ENCODE measurements around the gene NUTF2.

Gene NUTF2

DNA sequence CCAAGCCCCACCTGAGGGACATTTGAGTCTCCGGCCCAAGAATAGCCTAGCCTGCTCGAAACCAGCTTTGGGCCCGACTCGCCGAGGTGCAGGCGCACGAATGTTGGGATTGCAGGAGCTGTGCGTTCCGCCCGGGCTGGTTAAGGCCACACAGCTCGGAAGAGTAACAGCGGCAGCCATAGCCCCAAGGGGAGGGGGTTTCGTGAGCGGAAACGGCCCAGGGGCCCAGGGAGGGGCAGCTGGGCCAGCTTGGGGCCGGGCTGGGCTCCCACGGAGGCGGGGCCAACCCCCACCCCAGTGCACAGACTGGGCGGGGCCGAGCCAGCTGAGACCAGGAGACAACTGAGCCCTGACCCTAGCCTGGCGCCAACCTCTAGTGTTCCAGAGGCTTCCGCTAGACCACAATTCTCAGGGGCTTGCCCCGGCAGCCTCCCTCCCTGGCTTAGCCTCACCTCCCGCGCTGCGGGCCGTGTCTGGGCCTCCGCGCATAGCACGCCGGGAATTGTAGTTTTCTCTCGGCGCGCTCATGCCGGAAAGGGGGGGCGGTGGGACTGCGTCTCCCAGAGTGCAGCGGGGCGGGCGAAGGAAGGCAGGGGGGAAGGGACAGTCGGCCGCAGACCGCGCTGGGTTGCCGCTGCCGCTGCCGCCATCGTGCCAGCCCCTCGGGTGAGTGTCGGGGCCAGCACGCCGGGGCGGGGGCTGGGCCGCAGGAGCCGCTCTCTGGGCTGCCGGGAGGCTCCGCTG is at the start of gene NUTF2:
Gene NUTF2 (plus strand): TSS at position 614 of the 744 bp plus-strand sequence. CDS start 18,198 bp downstream, outside the sequence.
- FAIRE-seq (peak; percentile 65), DNase-seq (ENCODE audit: low spot score) (peak; percentile 93)

DNA sequence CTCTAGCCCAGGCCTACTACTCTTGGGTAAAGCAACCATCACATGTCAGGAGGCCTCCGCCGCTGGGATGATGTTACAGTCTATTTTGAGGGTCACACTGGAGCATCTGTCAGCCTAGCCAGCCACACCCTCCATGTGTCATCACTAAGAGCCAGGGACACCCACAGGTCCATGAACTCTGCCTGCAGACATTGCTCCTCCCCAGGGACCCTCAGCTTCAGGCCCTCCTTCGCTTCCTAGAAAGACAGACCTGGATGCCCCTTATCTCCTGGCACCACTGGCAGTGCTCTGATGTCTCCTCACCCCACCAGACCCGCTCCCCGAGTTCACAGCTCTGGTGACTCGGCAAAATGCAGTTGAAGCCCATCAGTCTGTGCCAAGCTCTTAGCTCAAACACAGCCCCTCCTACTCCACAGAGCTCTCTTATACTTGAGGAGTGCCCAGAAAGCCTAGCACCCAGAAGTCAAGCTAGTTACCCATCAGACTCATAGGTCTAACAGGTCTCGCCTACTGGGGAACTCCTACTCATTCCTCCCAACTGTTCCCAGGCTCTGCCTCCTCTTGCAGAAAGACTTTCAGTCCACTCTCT is 46.3 kb upstream of the NUTF2 start:
- no peak for DNase-seq (ENCODE audit: low spot score)
- no peak for FAIRE-seq

GRCh38 chr16:67801241-67801640 is 45.5 kb upstream of the NUTF2 start:
- DNase-seq (ENCODE audit: low spot score) = no peak
- no peak for FAIRE-seq

GRCh38 chr16:67801883-67802282 is 44.9 kb upstream of the NUTF2 start:
- no peak for FAIRE-seq
- DNase-seq (ENCODE audit: low spot score) = no peak

DNA sequence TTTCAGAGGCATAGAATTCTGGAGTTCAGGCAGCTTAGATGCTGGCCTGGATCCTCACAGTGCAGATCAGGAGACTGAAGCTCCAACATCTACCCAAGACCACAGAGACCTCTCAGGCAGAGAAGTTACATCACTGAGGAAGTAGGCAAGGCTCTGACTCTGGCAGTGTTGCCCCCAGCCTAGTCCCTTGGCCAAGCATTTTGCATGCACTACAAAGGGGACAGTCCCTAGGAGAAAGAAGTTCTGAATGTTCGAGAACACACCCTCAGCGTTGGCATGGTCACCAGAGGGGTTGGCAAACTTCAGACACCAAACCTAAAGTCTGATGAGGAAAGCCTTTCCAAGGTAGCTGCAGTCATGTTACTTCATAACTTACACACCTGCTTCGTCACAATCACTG is 42.8 kb upstream of the NUTF2 start:
- DNase-seq (ENCODE audit: low spot score) = no peak
- FAIRE-seq = no peak

GRCh38 chr16:67804853-67805542 is 41.7 kb upstream of the NUTF2 start:
- FAIRE-seq (no peak), DNase-seq (ENCODE audit: low spot score) (no peak)

DNA sequence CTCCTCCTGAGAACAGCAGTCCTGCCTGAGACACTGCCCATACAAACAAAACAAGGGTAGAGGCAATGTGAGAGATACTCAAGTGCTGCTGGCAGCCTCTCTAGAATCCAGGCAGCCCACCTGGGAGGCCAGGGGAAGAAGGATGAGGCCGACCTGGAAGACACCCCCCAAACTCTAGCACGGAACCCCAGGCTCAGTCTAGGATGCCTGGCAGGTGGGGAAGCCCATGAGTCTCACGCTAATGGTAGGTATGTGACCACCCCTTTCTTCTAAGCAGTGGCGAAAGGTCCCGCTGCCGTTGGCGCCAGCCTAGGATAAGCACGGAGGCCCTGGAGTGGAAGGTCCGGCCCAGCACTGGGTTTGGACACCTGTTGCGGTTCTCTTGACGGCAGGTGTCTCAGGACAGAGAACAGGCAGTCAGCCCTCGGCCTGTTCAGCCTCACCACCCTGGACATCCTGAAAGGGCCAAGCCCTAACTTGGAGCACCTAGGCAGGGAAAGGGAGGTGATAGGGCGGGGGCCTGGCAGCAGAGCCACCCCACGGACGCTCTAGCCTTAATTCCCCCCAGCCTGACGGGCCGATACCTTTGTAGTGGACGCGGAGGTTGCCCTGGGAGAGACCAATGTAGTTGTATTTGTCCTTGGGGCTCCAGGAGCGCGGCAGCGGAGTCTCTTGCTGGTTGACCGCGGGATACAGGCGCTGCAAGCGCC is 40.9 kb upstream of the NUTF2 start:
- FAIRE-seq (no peak), DNase-seq (ENCODE audit: low spot score) (no peak)

- FAIRE-seq = peak; percentile 85
- peak; percentile 99 for DNase-seq (ENCODE audit: low spot score)
Observed at GRCh38 chr16:67806428-67807147, 40.1 kb upstream of the NUTF2 start, which contains the start of the genes RANBP10 and TSNAXIP1. Gene RANBP10 (minus strand): TSS chr16:67806560. CDS start chr16:67806536, 24 bp downstream. Gene TSNAXIP1 (plus strand): TSS chr16:67806889. CDS start chr16:67807150, 261 bp downstream.

DNA sequence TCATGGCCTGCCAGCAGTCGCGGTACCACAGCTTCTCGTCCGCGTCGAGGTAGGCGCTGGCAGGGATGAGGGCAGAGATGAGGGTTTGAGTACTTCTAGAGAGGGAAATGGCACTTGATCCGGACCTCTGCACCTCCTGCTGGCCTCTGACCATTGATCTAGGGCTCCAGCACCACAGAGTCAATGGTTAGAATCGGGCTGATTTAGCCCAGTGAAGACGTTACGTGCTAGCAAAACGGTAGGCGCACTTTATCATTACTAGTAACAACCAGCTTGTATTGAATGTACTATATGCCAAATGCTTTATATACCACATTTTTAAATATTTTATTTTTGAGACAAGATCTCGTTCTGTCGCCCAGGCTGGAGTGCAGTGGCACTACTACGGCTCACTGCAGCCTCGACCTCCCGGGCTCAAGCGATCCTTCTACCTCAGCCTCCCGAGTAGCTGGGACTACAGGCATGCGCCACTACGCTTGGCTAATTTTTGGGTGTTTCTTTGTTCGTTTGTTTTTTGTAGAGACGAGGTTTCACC is 39.5 kb upstream of the NUTF2 start:
- FAIRE-seq (no peak), DNase-seq (ENCODE audit: low spot score) (no peak)

- DNase-seq (ENCODE audit: low spot score) (no peak), FAIRE-seq (no peak)
Observed at GRCh38 chr16:67811899-67812298, 34.8 kb upstream of the NUTF2 start.

- FAIRE-seq (no peak), DNase-seq (ENCODE audit: low spot score) (no peak)
Observed at GRCh38 chr16:67814567-67814966, 32.2 kb upstream of the NUTF2 start.

- DNase-seq (ENCODE audit: low spot score) = no peak
- FAIRE-seq = no peak
Observed at GRCh38 chr16:67820608-67821259, 26.0 kb upstream of the NUTF2 start.

GRCh38 chr16:67822511-67822910 is 24.2 kb upstream of the NUTF2 start:
- DNase-seq (ENCODE audit: low spot score) = no peak
- FAIRE-seq = no peak

- FAIRE-seq (no peak), DNase-seq (ENCODE audit: low spot score) (no peak)
Observed at GRCh38 chr16:67825119-67825518, 21.6 kb upstream of the NUTF2 start.

DNA sequence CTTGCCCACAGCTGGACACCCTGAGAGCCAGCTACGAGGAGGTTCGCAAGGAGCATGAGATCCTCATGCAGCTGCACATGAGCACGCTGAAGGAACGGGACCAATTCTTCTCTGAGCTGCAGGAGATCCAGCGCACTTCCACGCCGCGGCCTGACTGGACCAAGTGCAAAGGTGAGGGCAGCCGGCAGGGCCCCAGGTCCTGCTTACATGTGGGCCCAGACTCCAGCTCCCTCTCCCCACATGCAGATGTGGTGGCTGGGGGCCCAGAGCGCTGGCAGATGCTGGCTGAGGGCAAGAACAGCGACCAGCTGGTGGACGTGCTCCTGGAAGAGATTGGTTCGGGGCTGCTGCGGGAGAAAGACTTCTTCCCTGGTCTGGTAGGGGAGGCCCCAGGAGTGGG is 20.8 kb upstream of the NUTF2 start:
- FAIRE-seq (no peak), DNase-seq (ENCODE audit: low spot score) (no peak)

DNA sequence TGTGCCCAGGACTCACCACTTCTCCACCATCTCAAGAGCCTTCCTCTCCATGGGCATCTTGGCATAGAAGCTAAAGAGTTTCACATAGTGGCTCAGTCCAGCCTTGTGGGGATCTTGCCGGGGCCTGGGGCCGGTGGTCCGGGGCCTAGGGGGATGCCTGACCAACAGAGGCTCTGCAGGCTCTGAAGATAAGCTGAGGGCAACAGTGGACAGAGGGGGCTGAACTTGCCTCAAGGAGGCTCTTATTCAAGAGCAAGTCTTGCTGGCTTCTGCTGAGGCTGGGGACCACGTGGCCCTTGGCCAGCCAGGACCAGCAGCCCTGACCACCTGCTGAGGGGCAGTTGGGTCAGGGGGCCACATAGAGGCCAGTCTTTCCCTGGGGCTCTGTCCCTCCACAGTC is 18.1 kb upstream of the NUTF2 start:
- DNase-seq (ENCODE audit: low spot score) (no peak), FAIRE-seq (no peak)

DNA sequence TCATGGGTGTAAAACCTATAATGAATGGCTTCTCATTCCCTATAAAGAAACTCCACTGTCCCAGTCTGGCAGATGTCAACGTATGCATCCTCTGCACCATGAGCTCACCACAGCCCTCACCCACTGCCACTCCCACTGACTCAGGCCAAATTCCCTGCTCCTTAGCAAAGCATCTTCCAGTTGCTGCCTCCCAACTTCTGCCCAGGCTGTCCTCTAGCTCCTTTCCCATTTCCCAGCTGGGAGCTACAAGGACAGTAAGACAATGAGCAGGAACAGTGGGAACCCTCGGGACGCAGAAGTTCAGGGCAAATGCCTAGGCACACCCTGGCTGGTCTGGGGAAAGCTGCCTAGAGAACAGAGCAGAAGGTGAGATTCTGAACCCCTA is 13.7 kb upstream of the NUTF2 start:
- FAIRE-seq (no peak), DNase-seq (ENCODE audit: low spot score) (peak; percentile 48)

GRCh38 chr16:67833415-67834241 is 13.1 kb upstream of the NUTF2 start:
- DNase-seq (ENCODE audit: low spot score) (peak; percentile 75), FAIRE-seq (no peak)

GRCh38 chr16:67834242-67834614 is 12.5 kb upstream of the NUTF2 start:
- FAIRE-seq = no peak
- DNase-seq (ENCODE audit: low spot score) = no peak
